Right atrium auricular region (tissue), 2 donors: Measurements from ENCODE around the gene TRPM2. TPM values are rescaled to one million over a fixed set of nuclear protein-coding genes. Genes with fewer than 3 reads are reported as not detected.
"Not testable (repeated sequence)": the region's sequence is repeated elsewhere in the genome, so short reads cannot be mapped to it uniquely, and the experiment has no call there.

ENCODE experiments used
- DNase-seq: peaks from one replicate; pipeline ENCODE4 v3.0.0-alpha.2; 2019; ENCODE audit warnings: low spot score
- H3K27ac ChIP-seq, 2 donors: fragments of 200-600 bp; sonication (generic); 1 replicate in 1 of 2; 2 replicates in 1 of 2; pipeline ENCODE4 v1.5.1; 2016 to 2019
- H3K27me3 ChIP-seq, 2 donors: fragments of 200-600 bp; sonication (generic); one replicate each; pipeline versions ENCODE4 v1.5.1 to v1.6.0; 2017 to 2019
- H3K36me3 ChIP-seq: fragments of 200-600 bp; sonication (generic); one replicate; pipeline ENCODE4 v1.5.1; 2016
- H3K4me1 ChIP-seq, 2 donors: fragments of 200-600 bp; sonication (generic); one replicate each; pipeline versions ENCODE4 v1.5.1 to v1.6.0; 2017 to 2019
- H3K4me3 ChIP-seq, 2 donors: fragments of 200-600 bp; sonication (generic); 1 replicate in 1 of 2; 2 replicates in 1 of 2; pipeline ENCODE4 v1.5.1; 2017 to 2019; ENCODE audit warnings: mild to moderate bottlenecking in 1 of 2, moderate library complexity in 1 of 2
- H3K9me3 ChIP-seq, 2 donors: fragments of 200-600 bp; sonication (generic); one replicate each; pipeline ENCODE4 v1.5.1; 2019
- CTCF ChIP-seq, 2 donors: fragments of 200-600 bp; sonication (generic); IDR thresholded peaks; one replicate each; pipeline ENCODE4 v1.5.1; 2019; ENCODE audit warnings: antibody characterized with exemption in 2 of 2
- total RNA-seq, 2 donors: library from RNA; depleted of rRNA; stranded (reverse); fragments of >200 nt; gene quantifications; one replicate each; pipeline ENCODE4 v1.1.0, GENCODE V29; 2016

TRPM2 gene
- total RNA-seq, 2 donors from 2014 or later = 0.75 to 0.89 TPM

DNA sequence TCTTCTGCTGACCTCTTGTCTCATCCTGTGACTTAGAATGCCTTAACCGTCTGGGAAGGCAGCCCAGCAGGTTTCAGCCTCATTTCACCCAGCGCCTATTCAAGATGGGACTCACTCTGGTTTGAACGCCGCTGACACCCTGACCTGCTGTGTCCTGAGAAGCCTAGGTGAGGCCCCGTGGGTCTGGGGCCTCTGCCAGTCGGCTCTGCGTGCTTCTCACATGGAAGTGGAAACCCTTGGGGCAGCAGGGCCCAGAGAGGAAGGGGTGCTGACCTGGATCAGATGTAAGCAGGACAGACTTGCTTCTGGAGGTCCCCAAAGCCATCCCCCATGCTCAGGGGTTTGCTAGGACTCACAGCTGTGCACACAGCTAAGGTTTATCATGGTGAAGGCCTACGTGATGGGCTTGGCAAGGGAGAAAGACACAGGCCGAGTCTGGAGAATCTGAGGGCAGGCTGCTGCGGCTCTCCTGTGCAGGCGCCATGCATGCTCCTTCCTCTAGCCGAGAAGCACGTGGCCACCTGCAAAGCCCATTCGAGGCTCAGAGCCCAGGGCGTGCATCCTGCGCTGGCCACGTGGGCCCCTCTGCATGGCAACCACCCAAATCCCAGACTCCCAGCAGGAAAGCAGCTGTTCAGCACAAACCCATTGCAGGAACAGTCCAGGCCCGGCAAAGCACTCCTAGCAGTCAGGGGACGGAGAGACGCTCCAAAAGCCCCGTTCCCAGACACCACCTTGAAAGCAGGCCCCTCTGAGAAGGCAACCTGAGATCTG is 3.8 kb downstream of the TRPM2 start:
- H3K4me3 ChIP-seq = no peak overlapping the region
- TF ChIP-seq CTCF (IDR thresholded peaks at IDR 0.05) = no peak
- H3K27me3 ChIP-seq = no peaks in the 10 kb centered on the region
- no peak for DNase-seq
- no peaks in the 10 kb centered on the region for H3K4me1 ChIP-seq
- no peaks in the 10 kb centered on the region for H3K9me3 ChIP-seq
- no peaks in the 10 kb centered on the region for H3K36me3 ChIP-seq
- no peak overlapping the region for H3K27ac ChIP-seq

DNA sequence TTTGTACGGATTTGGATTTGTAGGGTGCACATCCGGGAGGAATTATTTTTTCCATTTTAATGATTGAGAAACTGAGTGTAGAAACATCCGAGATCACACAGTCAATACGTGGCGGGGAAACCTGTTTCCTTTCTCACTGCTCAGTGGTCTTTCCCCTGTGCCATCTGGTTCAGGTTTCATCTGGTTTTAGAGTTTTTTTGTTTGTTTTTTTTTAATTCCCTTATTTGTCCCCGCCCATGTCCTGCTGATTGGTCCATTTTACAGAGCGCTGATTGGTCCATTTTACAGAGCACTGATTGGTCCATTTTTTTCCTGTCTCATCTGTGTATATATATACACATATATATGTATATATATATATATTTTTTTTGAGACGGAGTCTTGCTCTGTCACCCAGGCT is 6.0 kb downstream of the TRPM2 start:
- no peak overlapping the region for H3K27ac ChIP-seq
- no peak overlapping the region for H3K4me3 ChIP-seq
- H3K36me3 ChIP-seq = no peaks in the 10 kb centered on the region
- DNase-seq = no peak
- no peak for TF ChIP-seq CTCF (IDR thresholded peaks at IDR 0.05)
- H3K27me3 ChIP-seq = no peaks in the 10 kb centered on the region
- H3K4me1 ChIP-seq = no peaks in the 10 kb centered on the region
- peaks cover 0 to 20% of the 10 kb centered on the region in 2 donors for H3K9me3 ChIP-seq

- no peaks in the 10 kb centered on the region for H3K27me3 ChIP-seq
- H3K4me1 ChIP-seq = no peaks in the 10 kb centered on the region
- H3K4me3 ChIP-seq = no peak overlapping the region
- DNase-seq = no peak
- H3K36me3 ChIP-seq = no peaks in the 10 kb centered on the region
- no peak overlapping the region for H3K27ac ChIP-seq
- H3K9me3 ChIP-seq = peaks cover 0 to 20% of the 10 kb centered on the region in 2 donors
- TF ChIP-seq CTCF (IDR thresholded peaks at IDR 0.05) = no peak
Observed at GRCh38 chr21:44360159-44360558, 6.7 kb downstream of the TRPM2 start.

GRCh38 chr21:44361903-44362302 is 8.5 kb downstream of the TRPM2 start:
- not testable (repeated sequence) for H3K27me3 ChIP-seq

GRCh38 chr21:44363278-44363677 is 9.9 kb downstream of the TRPM2 start:
- TF ChIP-seq CTCF (IDR thresholded peaks at IDR 0.05) = no peak
- Histone ChIP-seq H3K4me3 (no peak overlapping the region), H3K27ac (no peak overlapping the region), H3K4me1 (no peaks in the 10 kb centered on the region), H3K36me3 (no peaks in the 10 kb centered on the region), H3K9me3 (peaks cover 0 to 20% of the 10 kb centered on the region in 2 donors), H3K27me3 (no peaks in the 10 kb centered on the region)
- no peak for DNase-seq

More at GRCh38 chr21:44361903-44362302, 8.5 kb downstream of the TRPM2 start:
- peaks cover 0 to 20% of the 10 kb centered on the region in 2 donors for H3K9me3 ChIP-seq
- not testable (repeated sequence) for H3K4me3 ChIP-seq, H3K4me1 ChIP-seq, DNase-seq, H3K36me3 ChIP-seq, H3K27ac ChIP-seq

- H3K36me3 ChIP-seq = no peaks in the 10 kb centered on the region
- no peak for DNase-seq
- no peak overlapping the region for H3K4me3 ChIP-seq
- no peak overlapping the region for H3K27ac ChIP-seq
- no peak for TF ChIP-seq CTCF (IDR thresholded peaks at IDR 0.05)
- H3K4me1 ChIP-seq = no peaks in the 10 kb centered on the region
- peaks cover 0 to 7% of the 10 kb centered on the region in 2 donors for H3K27me3 ChIP-seq
- H3K9me3 ChIP-seq = peaks cover 0 to 20% of the 10 kb centered on the region in 2 donors
Observed at GRCh38 chr21:44364151-44365053, 11.0 kb downstream of the TRPM2 start.
